Measurements from ENCODE around the gene TRMT1.

DNA sequence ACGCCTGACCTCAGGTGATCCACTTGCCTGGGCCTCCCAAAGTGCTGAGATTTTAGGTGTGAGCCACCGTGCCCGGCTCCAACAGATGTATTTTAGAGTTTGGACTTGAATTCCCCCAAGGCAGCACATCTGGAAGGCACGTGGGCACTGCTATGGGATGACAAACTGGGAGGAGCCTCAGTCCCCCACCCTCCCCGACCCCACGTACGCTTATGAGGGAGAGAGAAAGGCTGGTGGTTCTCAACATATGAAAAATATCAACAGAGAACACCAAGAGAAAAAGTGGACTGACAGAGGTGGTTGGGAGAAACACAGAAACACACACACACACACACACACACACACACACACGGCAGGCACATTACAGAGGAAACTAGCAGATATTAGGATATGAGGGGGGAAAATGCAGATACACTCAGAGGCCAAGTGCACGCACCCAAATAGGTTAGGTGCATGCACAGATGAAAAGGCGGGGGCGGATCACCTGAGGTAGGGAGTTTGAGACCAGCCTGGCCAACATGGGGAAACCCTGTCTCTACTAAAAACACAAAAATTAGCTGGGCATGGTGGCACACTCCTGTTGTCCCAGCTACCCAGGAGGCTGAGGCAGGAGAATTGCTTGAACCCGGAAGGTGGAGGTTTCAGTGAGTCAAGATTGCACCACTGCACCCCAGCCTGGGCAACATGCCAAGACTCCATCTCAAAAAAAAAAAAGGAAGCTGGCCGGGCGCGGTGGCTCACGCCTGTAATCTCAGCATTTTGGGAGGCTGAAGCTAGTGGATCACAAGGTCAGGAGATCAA is 30.4 kb upstream of the TRMT1 start:
- TF ChIP-seq EZH2 (IDR thresholded peaks at IDR 0.05; ENCODE audit: low read depth, low read length, severe bottlenecking), result no peak
- TF ChIP-seq, protein P1, sequence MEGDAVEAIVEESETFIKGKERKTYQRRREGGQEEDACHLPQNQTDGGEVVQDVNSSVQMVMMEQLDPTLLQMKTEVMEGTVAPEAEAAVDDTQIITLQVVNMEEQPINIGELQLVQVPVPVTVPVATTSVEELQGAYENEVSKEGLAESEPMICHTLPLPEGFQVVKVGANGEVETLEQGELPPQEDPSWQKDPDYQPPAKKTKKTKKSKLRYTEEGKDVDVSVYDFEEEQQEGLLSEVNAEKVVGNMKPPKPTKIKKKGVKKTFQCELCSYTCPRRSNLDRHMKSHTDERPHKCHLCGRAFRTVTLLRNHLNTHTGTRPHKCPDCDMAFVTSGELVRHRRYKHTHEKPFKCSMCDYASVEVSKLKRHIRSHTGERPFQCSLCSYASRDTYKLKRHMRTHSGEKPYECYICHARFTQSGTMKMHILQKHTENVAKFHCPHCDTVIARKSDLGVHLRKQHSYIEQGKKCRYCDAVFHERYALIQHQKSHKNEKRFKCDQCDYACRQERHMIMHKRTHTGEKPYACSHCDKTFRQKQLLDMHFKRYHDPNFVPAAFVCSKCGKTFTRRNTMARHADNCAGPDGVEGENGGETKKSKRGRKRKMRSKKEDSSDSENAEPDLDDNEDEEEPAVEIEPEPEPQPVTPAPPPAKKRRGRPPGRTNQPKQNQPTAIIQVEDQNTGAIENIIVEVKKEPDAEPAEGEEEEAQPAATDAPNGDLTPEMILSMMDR (IDR thresholded peaks at IDR 0.05; ENCODE audit: control extremely low read depth in 1 of 3, insufficient read depth in 1 of 3, low read depth in 1 of 3, low read length in 3 of 3), result no peak
- TF ChIP-seq TCF12 (IDR thresholded peaks at IDR 0.05; ENCODE audit: low read depth, low read length), result no peak
- TF ChIP-seq, protein P2, sequence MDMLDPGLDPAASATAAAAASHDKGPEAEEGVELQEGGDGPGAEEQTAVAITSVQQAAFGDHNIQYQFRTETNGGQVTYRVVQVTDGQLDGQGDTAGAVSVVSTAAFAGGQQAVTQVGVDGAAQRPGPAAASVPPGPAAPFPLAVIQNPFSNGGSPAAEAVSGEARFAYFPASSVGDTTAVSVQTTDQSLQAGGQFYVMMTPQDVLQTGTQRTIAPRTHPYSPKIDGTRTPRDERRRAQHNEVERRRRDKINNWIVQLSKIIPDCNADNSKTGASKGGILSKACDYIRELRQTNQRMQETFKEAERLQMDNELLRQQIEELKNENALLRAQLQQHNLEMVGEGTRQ (IDR thresholded peaks at IDR 0.05; ENCODE audit: low read length), result no peak

All from H1 (cell line).